ENCODE results near the gene PIK3R1.

The PIK3R1 gene
- 432 to 680 reads per million in 2 donors for total RNA-seq

DNA sequence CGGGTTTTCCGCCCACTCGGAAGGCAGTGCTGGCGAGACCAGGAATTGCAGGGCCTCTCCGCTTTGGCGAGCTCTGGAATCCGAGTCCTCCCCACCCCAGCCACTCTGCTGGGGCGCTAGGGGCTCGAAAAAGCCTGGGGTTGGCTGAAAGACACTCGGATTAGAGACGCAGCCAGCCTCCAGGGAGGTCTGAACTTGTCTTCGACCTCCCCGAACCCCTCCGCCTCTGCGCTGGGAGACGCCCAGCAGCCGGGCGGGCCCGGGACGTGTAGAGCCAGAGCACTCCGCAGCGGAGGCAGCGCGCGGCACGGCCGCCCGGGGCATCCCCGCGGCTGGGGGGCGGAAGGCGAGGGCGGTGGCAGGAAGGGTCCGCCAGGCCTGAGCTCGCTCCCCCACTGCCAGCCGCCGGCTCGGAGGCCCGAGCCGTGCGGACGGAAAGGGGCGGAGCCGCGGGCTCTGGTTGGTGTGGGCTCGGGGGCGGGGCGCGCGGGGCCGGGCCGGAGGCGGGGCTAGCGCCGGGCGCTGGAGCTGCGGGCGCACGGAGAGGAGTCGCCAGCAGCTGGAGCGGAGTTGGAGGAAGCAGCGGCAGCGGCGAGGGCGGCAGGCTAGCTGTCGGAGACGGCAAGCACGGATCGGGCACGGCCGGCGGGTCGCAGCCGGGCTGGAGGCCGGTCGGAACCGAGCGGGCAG, at the start of gene PIK3R1:
Gene PIK3R1, plus strand, starts transcription at position 549 of the 690 bp plus-strand sequence. CDS start 10,920 bp downstream, outside the sequence.
- DNase-seq = peak; percentile 87 to 94 (median 89)

DNA sequence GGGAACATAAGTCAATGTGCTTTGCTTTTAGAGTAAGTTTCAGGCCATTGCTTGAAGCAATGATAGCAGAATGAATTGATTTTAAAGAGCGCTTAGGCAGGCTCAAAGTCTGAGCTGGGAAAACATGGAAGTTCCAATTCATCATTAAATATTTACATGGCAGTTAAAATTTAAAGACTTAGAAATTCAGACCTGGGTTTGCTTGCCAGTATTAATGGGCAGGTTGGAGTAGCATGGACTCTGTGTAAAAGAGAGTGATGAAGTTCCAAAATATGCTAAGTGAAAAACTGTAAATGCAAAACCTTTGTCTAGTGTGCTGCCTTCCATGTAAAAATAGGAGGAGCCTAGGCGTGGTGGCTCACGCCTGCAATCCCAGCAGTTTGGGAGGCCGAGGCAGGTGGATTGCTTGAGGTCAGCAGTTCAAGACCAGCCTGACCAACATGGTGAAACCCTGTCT, 48.3 kb upstream of the PIK3R1 start:
- no peak for DNase-seq

DNA sequence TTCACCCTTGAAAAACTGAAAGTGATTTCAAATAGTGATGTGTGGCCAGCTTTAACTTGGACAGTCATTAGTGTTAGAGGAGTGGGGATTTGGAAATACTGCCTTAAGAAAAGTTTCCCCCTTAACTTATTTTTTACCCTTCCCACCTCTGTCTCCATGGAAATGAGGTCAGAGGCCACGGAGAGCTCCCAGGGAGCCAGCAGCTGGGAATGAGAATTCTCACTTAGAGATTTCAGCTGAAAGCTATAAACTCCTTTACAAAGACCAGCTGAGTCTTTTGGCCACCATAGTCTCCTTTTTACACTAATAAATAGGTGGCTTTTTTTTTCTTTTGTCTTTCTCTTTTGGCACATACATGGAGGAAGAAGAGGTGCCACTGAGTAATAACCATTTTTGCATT, 45.7 kb upstream of the PIK3R1 start:
- DNase-seq = no peak

DNA sequence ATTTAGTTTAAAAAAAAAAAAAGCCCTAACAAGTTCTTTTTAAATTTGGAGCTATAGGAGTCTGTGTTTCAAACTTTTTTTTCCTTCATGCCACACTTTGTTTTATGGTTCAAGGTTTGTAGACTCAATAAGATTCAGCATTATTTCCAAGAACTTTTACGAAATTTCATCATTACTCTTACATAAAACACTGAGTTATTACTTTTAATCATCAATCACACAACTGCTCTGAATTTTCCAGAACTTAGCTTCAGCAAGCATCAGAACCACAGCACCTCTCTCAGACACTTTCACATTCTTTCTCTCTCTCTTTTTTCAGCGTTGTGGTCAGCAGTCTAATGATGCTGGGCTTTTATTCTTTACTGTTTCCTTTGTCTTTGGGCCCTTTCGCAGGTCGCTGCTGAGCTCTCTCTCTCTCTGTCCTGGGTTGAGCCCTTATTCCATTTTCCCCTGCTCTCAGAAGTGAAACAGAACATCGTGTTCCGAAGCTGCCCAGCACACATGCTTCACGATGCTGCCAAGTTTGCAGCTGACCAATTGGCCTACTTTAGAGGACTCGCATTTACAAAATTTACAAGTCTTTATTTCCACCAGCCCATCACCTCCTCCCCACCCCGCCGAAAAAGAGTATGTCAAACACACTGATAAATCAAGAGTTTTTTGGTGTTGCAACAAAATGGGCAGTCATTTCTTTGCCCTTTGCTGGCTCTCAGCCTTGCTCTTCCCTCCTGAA, 44.6 kb upstream of the PIK3R1 start:
- no peak for DNase-seq

DNA sequence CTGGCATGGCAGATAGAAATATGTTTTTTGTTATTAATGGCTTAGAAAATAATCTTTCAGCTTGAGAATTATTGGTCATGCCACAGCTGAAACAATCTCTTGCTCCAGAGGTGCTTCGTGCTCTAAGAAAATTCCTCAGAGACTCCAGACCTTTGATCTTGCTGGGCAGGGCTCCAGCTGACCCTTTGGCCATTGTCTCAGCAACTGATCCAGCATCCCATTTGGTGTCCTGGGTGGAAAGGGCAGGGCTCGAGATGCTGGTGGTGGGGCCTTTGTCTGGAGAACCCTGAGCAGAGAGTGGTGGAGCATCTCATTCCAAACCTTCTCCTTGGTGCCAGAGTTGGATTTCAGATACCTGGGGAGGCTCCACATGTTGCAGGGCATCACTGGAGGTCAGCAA, 43.2 kb upstream of the PIK3R1 start:
- no peak for DNase-seq

DNA sequence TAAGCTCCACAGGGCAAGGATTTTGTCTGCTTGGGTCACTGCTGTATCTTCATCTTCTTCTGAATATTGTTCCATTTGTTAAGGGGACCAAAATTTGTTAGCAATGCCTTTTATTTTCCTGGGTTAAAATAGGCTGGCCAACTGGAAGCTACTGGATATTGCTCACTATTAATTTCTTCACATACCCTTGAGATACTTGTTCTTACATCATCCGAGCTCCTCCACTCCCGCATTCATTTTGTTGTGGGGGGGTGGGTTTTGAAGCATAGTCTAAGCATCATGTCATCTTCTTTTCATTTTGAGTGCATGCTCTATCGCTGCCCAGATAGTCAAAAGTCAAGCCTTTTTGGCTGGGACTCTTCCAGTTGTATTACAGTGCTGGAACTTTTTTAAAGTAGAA, 42.5 kb upstream of the PIK3R1 start:
- DNase-seq = no peak

DNA sequence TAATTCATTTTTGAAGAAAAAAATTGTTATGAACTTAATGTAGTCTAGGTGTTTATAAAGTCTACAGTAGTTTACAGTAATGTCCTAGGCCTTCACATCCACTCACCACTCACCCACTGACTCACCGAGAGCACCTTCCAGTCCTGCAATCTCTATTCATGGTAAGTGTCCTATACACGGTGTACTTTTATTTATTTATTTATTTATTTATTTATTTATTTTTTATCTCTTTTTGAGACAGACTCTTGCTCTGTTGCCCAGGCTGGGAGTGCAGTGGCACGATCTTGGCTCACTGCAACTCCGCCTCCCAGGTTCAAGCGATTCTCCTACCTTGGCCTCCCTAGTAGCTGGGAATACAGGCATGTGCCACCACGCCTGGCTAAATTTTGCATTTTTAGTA, 39.3 kb upstream of the PIK3R1 start:
- no peak for DNase-seq

DNA sequence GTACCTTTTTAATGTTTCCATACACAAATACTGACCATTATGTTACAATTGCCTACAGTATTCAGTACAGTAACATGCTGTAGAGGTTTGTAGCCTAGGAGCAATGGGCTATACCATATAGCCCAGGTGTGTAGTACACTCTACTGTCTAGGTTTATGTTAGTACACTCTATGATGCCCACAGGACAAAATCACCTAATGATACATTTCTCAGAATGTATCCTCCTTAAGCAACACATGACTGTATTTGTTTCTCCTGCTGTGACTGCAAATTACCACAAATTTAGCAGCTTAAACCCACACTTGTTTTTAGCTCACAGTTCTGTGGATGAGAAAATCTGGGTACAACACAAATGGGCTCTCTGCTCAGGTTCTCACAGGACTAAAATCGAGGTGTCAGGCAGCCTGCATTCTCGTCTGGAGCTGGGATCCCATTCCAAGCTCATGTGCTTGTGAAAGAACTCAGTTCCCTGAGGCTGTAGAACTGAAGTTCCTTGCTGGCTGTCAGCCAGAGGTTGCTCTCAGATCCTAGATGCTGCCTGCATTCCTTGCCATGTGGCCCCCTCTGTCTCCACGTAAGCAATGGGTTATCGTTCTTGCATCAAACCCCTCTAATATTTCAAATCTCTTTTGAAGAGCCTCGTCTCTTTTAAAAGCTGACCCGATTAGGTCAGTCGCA, 38.6 kb upstream of the PIK3R1 start:
- DNase-seq = peak in 1 of 5 experiments; percentile 26

DNA sequence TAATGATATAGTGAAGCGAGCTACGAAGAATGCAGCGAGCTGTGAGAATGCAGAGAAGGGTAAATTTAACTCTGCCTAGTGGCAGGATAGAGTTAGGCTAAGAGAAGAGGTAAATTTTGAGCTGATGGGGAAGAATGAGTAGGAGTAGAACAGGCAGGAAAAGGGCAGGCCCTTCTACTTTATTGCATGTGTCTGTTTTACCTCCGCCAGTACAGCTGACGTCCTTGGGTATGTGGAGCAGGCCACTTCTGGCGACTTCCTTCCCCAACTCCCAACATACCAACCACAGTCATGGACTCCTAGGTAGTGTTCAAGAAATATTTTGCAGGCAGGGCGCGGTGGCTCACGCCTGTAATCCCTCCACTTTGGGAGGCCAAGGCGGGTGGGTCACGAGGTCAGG, 37.9 kb upstream of the PIK3R1 start:
- no peak for DNase-seq

DNA sequence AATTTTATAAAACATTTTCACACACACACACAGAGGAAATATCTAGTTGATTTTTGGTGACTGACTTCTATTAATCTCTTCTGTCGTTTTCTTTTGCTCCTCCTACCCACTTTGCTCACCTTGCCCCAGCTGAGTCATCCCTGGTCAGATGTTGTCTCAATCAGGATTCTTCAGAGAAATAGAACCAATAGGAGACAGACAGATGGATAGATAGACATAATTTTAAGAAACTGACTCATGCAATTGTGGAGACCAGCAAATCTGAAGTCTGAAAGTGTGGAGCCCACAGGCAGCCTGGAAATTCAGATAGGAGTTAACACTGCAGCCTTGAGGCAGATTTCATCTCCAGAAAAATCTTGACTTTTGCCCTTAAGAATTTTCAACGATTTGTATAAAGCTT, 37.0 kb upstream of the PIK3R1 start:
- peak in 1 of 5 experiments; percentile 48 for DNase-seq

DNA sequence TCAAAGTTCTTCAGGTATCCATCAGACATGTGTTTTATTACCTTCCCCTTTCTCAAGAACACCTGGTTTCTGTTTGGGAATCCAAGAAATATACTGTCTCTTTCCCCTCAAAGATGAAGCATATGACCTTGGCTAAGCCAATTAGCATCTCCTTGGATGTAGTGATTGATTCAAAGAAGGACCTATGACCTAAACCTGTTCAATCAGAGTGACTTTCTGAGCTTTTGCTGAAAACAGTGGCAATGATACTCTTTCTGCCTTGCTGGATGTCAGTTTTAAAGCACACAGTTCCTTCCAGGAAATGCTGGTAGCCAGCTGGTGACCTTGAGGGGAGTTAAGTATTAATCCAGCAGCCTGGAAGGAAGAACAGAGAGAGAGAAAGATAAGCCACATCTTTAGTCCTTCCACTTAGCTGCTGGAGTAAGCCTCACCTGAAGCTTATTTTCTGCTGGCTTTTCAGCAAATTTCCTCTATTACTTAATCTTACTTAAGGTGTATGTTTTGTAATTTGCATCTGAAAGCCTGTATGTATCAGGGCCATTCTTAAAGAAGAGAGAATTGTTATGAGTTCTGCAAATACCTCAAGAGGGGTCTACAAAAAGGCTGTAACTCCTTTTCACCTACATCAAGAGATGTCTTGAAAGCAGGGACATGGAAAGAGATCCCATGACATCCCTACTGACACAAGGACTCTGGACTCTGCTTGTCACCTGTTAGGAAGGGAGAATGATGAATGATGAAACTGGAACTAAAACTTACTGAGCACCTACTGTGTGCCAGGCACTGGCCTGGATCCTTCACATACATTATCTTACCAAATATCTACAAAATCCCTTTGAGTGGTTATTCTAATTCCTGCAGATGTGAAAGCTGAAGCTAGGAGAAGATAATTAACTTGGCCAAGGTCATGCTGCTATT, 35.2 kb upstream of the PIK3R1 start:
- DNase-seq = no peak

DNA sequence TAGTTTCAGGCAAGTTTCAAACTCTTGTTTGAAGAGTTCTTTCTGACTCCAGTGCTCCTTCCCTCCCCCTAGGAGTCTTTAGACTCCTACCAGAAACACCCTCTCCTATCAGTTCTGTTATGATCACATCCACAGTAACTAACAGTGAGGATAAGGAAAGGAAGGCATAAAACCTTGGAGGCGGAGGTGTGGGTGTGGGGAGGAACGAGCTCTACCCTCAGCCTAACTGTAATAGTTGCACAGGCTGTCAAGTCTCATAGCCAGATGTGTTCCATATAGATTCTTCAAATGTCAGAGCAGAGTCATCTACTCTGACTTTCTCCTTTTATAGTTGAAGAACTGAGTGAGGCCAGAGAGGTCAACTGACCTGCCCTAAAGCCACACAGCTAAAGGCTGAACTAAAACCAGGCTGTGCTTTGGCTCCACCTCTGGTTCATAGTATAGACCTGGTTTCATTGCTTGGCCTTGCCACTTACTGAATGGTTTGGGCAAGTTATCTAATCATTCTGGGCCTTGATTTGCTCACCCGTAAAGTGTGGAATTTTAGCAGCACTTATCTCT, 34.4 kb upstream of the PIK3R1 start:
- no peak for DNase-seq

DNA sequence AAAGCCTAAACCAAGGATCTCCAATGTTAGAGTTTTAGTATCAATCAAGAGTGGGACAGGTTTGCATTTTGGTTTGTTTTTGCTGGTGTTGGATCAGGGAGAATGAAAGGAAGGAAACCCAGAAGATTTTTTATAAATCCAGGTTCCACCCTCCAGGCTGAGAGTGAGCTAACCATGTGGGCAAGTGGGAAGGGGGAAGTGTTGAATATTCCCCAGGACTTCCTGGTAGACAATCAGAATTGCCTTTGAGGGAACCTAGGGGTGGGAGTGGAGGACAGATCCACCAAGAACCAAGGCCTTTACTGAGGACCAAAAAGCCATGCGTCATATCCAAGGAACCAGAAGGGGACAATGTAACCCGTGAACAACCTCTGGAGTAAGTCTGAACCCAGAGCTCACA, 33.5 kb upstream of the PIK3R1 start:
- no peak for DNase-seq

DNA sequence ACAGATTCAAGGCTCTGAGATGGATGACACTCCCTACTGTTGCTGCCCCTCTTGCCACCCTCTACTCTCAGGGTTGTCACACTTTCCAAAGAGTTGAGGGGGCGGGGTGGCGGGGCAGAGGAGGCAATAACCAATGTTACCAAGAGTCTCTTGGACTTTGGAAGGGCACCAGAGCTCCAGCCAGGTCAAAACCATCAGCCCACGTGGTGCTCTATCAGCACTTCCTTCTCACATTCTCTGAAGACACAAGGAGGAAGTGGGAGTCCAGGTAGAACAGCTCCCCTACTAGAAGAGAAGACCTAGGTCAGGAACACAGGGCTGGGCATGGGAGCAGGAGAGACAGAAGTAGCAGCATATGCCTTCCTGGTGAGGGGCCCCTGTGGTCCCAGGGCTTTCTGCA, 33.0 kb upstream of the PIK3R1 start:
- no peak for DNase-seq

DNA sequence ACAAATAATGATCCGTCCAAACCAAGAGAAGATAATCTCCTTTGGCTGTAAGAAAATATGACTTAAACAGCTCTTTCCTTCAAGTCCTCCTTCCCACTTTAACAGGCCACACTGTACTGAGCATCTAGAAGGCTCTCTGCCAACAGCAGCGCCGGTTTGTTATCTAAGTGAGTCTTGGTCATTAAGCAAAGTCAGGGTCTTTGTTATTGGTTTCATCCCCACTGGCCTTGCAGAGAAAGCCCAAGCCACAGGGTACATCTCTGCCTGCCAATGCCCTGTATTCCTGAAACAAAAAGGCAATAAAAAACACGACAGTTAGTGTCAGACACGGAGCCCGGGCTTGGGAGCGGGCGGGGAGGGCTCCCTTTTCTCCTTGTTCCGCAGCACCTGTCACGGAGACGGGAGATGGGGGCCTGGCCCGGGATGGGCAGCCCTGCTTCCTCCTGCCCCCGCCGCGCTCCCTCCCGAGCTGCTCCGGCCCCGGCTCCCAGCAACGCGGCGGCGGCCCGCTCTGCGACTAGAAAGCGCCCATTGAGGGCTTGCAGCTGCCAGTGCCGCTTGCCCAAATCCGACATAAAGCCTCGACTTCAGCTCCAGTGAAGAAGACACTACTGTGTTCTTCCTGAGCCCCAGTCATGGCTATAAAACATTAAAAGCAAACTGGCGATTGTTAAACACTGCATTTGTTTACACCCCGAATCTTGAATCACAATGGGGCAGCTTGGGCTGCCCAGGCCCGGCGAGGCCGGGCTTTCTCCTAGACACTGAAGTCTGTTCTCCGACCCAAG, 28.1 kb upstream of the PIK3R1 start:
- no peak for DNase-seq

DNA sequence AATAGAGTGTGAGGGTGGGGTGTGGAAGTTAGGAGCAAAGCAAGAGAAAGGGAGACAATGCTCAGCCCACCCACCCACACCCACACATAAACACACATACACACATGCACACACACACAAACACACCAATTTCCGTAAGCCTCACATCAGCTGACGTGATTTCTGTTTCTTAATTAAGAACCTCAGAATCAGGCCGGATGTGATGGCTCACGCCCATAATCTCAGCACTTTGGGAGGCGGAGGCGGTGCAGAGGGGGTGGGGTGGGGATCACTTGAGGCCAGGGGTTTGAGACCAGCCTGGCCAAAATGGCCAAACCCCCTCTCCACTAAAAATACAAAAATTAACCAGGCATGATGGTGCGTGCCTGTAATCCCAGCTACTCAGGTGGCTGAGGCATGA, 26.4 kb upstream of the PIK3R1 start:
- DNase-seq = peak in 1 of 5 experiments; percentile 47

DNA sequence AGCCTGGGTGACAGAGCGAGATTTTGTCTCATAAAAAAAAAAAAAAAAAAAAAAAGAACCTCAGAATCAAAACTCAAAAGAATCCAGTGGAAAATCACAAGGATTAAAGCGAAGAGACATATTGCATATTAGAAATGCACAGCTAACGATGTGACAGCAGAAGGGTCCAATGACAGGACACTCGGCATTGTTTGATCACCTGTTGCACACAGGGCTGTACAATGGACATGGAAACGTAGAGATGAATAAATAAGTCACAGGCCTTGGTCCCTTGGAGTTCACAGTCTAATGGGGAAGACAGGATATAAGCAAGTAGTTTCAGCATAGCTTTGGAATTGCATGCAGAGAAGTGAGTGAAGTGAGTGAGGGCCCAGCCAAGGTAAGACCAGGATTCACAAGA, 25.9 kb upstream of the PIK3R1 start:
- DNase-seq = no peak

DNA sequence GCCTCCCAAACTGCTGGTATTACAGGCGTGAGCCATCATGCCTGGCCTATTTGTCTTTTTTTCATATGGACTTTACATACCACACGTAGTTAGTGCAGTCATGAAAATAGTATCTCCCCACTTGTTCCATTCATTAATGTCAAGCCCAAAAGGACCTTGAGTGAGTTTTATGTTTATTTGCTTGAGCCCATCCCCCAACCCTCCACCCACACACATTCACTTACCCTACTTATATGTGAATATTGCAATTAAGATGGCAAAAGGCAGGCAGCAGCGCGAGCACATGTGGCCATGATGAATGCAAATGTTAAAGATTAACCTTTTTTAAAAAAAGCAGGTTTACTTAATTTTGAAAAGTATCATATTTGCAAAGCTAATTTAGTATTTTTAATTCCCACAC, 24.9 kb upstream of the PIK3R1 start:
- DNase-seq = no peak

DNA sequence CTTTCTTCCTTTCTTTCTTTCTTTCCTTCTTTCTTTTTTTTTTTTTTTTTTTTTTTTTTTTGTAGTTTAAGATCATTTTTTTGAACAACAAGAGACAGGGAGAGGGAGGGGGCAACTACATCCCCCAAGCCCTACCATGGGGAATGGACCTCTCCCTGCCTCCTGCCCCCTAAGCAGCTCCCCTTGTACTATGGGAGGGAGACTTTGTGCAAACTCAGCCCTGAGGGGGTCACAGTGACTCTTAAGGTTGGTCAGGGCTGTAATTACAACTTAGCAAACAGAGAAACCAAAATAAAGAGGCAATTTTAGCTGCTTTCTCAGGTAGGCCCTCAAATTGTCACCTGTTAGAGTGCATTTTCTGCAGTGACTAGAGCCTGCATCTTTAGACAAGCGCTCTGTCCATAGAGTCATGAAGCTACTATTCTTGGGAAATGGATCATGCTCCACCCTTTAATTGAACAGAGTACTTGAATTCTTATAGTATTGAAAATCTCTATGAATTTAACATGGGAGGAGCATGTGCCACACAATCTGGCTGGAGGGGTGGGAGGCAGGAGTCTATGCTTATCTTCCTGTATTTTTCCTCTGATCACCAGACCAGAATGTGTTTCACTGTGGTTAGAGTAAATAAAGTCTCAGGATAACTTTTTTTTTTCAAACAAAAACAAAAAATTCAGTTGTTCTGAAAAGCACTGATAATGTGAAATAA, 24.3 kb upstream of the PIK3R1 start:
- DNase-seq = no peak

DNA sequence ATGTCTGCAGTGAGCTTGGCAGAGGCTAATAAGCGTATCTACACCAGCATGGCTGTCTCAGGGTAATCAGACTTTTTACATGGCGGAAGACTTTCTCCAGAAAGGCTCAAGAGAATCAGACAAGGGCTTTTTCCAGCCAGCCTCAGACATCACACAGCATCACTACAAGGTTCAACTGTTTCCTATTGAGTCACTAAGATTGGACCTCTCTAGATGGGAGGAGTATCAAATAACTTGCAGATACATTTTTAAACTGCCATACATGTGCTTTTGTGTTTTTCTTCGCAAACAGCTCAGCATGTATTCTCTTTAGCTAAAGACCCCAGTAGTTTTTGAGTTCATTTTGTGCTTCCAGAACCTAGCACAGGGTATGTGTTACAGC, 22.9 kb upstream of the PIK3R1 start:
- DNase-seq = no peak

Data from T-helper 2 cell (primary cell).